GM21786 (cell line): ENCODE measurements around the gene FTL.
A peak's percentile ranks its signal among the peaks of the same experiment; 100 is the strongest.
"Not testable (repeated sequence)": the region's sequence is repeated elsewhere in the genome, so short reads cannot be mapped to it uniquely, and the experiment has no call there.

ENCODE experiments used
- ATAC-seq: cut with Tn5 transposase; IDR thresholded peaks from one replicate; pipeline ENCODE4 v1.9.1; 2021; ENCODE audit not compliant: unreplicated experiment

FTL gene

GRCh38 chr19:48965040-48965805, at the start of gene FTL:
FTL (plus strand) TSS chr19:48965309; CDS start chr19:48965508, 199 bp downstream.
- ATAC-seq, result peak; percentile 43

- ATAC-seq, result no peak
Measured at GRCh38 chr19:48915757-48916156, 49.4 kb upstream of the FTL start.

GRCh38 chr19:48918071-48918470, 47.0 kb upstream of the FTL start:
- ATAC-seq, result no peak

GRCh38 chr19:48918801-48919247, 46.3 kb upstream of the FTL start:
- ATAC-seq, result no peak

- ATAC-seq, result not testable (repeated sequence)
Measured at GRCh38 chr19:48919271-48919670, 45.8 kb upstream of the FTL start.

GRCh38 chr19:48920949-48921348, 44.2 kb upstream of the FTL start:
- no peak for ATAC-seq

GRCh38 chr19:48921721-48922500, 43.2 kb upstream of the FTL start:
- no peak for ATAC-seq

- ATAC-seq, result no peak
Measured at GRCh38 chr19:48922548-48923490, 42.3 kb upstream of the FTL start.

- ATAC-seq, result no peak
Measured at GRCh38 chr19:48925240-48925843, 39.8 kb upstream of the FTL start.

GRCh38 chr19:48925890-48926289, 39.2 kb upstream of the FTL start:
- not testable (repeated sequence) for ATAC-seq

- no peak for ATAC-seq
Measured at GRCh38 chr19:48926909-48927308, 38.2 kb upstream of the FTL start.

GRCh38 chr19:48927692-48928091, 37.4 kb upstream of the FTL start:
- ATAC-seq, result not testable (repeated sequence)

GRCh38 chr19:48928164-48929025, 36.7 kb upstream of the FTL start:
- no peak for ATAC-seq

GRCh38 chr19:48933382-48933932, 31.7 kb upstream of the FTL start, which contains the start of gene DHDH:
DHDH (plus strand) TSS chr19:48933699; CDS start chr19:48933722, 23 bp downstream.
- no peak for ATAC-seq

GRCh38 chr19:48934837-48935236, 30.3 kb upstream of the FTL start:
- no peak for ATAC-seq

- ATAC-seq, result no peak
Measured at GRCh38 chr19:48935864-48936263, 29.2 kb upstream of the FTL start.

GRCh38 chr19:48938256-48938655, 26.9 kb upstream of the FTL start:
- no peak for ATAC-seq

- ATAC-seq, result no peak
Measured at GRCh38 chr19:48940902-48941301, 24.2 kb upstream of the FTL start.

- ATAC-seq, result no peak
Measured at GRCh38 chr19:48943081-48943480, 22.0 kb upstream of the FTL start.
